GM23338 (cell line): Measurements from ENCODE around the gene PLXND1.

Source experiments
- CREB1 ChIP-seq: fragments of 250-450 bp; sonication (Bioruptor Pico); IDR thresholded peaks from 2 replicates; pipeline ENCODE4 v1.5.0; 2020; ENCODE audit warnings: low read depth, mild to moderate bottlenecking, moderate library complexity
- CTCF ChIP-seq, 2 experiments: fragments of 200-600 bp in 1 of 2; sonication (generic) in 1 of 2; conservative IDR thresholded peaks; 2 replicates each; pipeline versions ENCODE4 v1.5.1 to v1.6.1; 2016 to 2017; ENCODE audit warnings: antibody characterized with exemption in 2 of 2, low read depth in 2 of 2, mild to moderate bottlenecking in 2 of 2, moderate library complexity in 1 of 2
- ETS1 ChIP-seq: IDR thresholded peaks from 2 replicates; pipeline ENCODE4 v1.6.1; 2016; ENCODE audit warnings: antibody characterized with exemption
- EZH2 ChIP-seq: fragments of 200-600 bp; sonication (generic); IDR thresholded peaks from one replicate; pipeline ENCODE4 v1.8.0; 2017; ENCODE audit warnings: antibody characterized with exemption, mild to moderate bottlenecking, low read depth; ENCODE audit not compliant: unreplicated experiment
- EZH2phosphoT487 ChIP-seq: fragments of 200-600 bp; sonication (generic); IDR thresholded peaks from one replicate; pipeline ENCODE4 v1.8.1; 2018; ENCODE audit warnings: antibody characterized with exemption; ENCODE audit not compliant: unreplicated experiment
- JUNB ChIP-seq: IDR thresholded peaks from one replicate; pipeline ENCODE4 v1.6.1; 2016; ENCODE audit warnings: antibody characterized with exemption; ENCODE audit not compliant: unreplicated experiment
- POLR2AphosphoS5 ChIP-seq: IDR thresholded peaks from 2 replicates; pipeline ENCODE4 v1.6.1; 2016; ENCODE audit warnings: antibody characterized with exemption, low read depth
- REST ChIP-seq: IDR thresholded peaks from one replicate; pipeline ENCODE4 v1.6.1; 2018; ENCODE audit warnings: antibody characterized with exemption; ENCODE audit not compliant: unreplicated experiment

DNA sequence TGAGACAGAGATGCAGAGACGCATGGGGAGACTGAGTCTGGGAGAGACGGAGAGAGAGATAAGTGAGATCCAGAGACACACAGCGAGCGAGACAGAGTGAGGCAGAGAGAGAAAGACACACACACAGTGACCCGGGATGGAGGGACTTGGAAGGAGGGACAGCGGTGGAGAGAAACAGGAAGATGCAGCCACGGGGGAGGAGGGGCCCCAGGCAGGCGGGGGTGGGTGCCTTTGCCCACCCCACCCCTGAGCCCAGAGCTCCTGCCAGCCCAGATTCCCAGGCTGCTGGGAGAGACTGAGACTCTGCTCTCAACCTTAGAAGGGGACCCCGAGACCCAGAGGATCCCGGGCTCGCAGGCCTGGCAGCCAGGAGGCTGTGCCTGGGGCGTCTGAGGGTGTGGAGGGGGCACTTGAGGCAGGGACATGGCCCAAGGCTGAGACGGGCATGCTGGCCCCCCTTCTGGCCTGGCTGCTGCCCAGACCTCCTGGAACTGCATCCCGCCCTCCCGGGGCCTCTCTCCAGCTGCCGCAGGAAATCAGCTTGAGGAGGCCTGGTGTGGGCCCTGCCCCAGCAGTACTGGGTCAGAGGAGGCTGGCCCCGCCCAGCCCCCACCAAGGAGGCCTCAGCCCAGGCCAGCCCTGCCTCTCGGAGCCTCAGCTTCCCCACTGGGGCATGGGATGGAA, 45.4 kb downstream of the PLXND1 start:
- TF ChIP-seq EZH2 = no peak
- no peak for TF ChIP-seq CTCF (conservative IDR thresholded peaks at IDR 0.05; ENCODE audit: low read depth in 2 of 2)
- TF ChIP-seq REST = no peak
- no peak for TF ChIP-seq POLR2AphosphoS5
- no peak for TF ChIP-seq CREB1
- no peak for TF ChIP-seq EZH2phosphoT487
- no peak for TF ChIP-seq ETS1
- no peak for TF ChIP-seq JUNB
